SU-DHL-6 (cell line): Measurements from ENCODE around the gene P2RX3.

Experiments used
- H2AFZ ChIP-seq: fragments of 200-600 bp; sonication (generic); 2 replicates; pipeline ENCODE4 v1.6.1; 2014; ENCODE audit warnings: low read depth, mild to moderate bottlenecking, moderate library complexity, mixed read lengths, antibody characterized with exemption, low read length; ENCODE audit not compliant: severe bottlenecking
- H3F3A ChIP-seq: fragments of 200-600 bp; shearing (Covaris generic); 2 replicates; pipeline ENCODE4 v1.6.0; 2016; ENCODE audit warnings: antibody characterized with exemption, mild to moderate bottlenecking; ENCODE audit not compliant: insufficient read depth
- H3K27ac ChIP-seq: fragments of 200-600 bp; sonication (generic); 2 replicates; pipeline ENCODE4 v1.5.1; 2016; ENCODE audit warnings: low read depth, mild to moderate bottlenecking, low read length, moderate library complexity, mixed read lengths
- H3K27me3 ChIP-seq: fragments of 200-600 bp; sonication (generic), shearing (Covaris generic); 2 replicates; pipeline ENCODE4 v1.6.0; 2014; ENCODE audit warnings: mild to moderate bottlenecking, low read length
- H3K36me3 ChIP-seq: fragments of 200-600 bp; sonication (generic); 2 replicates; pipeline ENCODE4 v1.6.1; 2014; ENCODE audit warnings: mild to moderate bottlenecking, low read length, mixed read lengths
- H3K4me2 ChIP-seq: fragments of 300-600, 200-600 bp; shearing (Covaris generic), sonication (generic); 2 replicates; pipeline ENCODE4 v1.6.0; 2014; ENCODE audit warnings: low read length, low read depth, mild to moderate bottlenecking; ENCODE audit not compliant: poor library complexity, severe bottlenecking
- H3K4me3 ChIP-seq: fragments of 200-600 bp; sonication (generic); 2 replicates; pipeline ENCODE4 v1.5.1; 2014; ENCODE audit warnings: antibody characterized with exemption, low read length, mild to moderate bottlenecking, mixed read lengths; ENCODE audit not compliant: insufficient read depth, poor library complexity, severe bottlenecking
- H3K79me2 ChIP-seq: fragments of 200-600 bp; sonication (generic); 2 replicates; pipeline ENCODE4 v1.6.1; 2014; ENCODE audit warnings: mild to moderate bottlenecking, low read length, moderate library complexity; ENCODE audit not compliant: insufficient read depth
- H3K9ac ChIP-seq: fragments of 200-600 bp; sonication (generic); 2 replicates; pipeline ENCODE4 v1.7.0; 2014; ENCODE audit warnings: mild to moderate bottlenecking, low read length
- H3K9me2 ChIP-seq: fragments of 200-600 bp; sonication (generic); replicated peaks from 2 replicates; pipeline ENCODE4 v1.6.1; 2014; ENCODE audit warnings: low read length; ENCODE audit not compliant: insufficient read depth
- H3K9me3 ChIP-seq: fragments of 200-600 bp; sonication (generic); 2 replicates; pipeline ENCODE4 v1.6.1; 2014; ENCODE audit warnings: low read length, mixed read lengths; ENCODE audit not compliant: insufficient read depth
- H4K20me1 ChIP-seq: fragments of 200-600 bp; sonication (generic); 2 replicates; pipeline ENCODE4 v1.6.1; 2014; ENCODE audit warnings: low read depth, mild to moderate bottlenecking, antibody characterized with exemption, low read length, moderate library complexity, mixed read lengths
- EZH2phosphoT487 ChIP-seq: fragments of 200-600 bp; sonication (generic), shearing (Covaris generic); conservative IDR thresholded peaks from 2 replicates; pipeline ENCODE4 v1.6.1; 2018; ENCODE audit warnings: mild to moderate bottlenecking, antibody characterized with exemption, low read length, moderate library complexity, mixed read lengths
- TF ChIP-seq, protein P1 (sequence below): fragments of 200-600 bp; sonication (generic); IDR thresholded peaks from one replicate; pipeline ENCODE4 v1.5.1; 2017; ENCODE audit warnings: antibody characterized with exemption, mild to moderate bottlenecking, low read length, moderate library complexity; ENCODE audit not compliant: insufficient read depth, poor library complexity, severe bottlenecking

P2RX3 gene

DNA sequence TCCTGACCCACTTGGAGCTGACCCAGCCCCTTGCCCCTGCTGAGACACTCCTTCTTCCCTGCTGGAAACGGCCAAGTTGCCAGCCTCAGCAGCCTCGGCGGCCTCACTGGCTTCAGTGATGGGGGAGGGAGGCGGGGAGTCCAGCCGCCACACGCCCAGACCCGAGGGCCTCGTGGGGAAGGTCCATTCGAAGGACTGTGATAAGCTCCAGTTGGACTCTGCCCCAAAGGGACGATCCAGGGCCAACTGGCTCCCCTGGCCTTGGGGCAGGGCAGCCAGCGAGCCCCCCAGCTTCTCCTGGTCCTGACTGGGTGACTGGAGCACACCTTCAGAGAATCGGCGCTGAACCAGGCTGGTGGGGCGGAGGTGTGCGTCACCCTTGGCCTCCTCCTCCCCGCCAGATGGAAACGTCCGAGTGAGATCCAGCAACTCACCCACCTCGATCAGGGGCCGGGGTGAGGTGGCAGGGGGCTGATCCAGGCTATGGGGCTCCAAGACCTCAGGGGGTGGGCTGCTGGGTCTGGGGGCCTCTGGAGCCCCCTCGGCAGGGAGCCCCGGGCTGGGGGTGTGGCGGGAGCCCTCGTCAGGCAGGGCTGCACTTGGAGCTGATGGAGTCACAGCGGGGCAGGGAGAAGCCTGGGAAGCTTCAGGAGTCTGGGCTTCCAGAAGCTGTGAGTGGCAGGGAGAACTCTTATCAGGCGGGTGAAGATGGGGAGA lies 24.9 kb upstream of the P2RX3 start:
- H3K9ac ChIP-seq: no peak overlapping the region
- H3K27ac ChIP-seq: no peak overlapping the region
- no peak overlapping the region for H3K4me3 ChIP-seq
- TF ChIP-seq, protein P1, sequence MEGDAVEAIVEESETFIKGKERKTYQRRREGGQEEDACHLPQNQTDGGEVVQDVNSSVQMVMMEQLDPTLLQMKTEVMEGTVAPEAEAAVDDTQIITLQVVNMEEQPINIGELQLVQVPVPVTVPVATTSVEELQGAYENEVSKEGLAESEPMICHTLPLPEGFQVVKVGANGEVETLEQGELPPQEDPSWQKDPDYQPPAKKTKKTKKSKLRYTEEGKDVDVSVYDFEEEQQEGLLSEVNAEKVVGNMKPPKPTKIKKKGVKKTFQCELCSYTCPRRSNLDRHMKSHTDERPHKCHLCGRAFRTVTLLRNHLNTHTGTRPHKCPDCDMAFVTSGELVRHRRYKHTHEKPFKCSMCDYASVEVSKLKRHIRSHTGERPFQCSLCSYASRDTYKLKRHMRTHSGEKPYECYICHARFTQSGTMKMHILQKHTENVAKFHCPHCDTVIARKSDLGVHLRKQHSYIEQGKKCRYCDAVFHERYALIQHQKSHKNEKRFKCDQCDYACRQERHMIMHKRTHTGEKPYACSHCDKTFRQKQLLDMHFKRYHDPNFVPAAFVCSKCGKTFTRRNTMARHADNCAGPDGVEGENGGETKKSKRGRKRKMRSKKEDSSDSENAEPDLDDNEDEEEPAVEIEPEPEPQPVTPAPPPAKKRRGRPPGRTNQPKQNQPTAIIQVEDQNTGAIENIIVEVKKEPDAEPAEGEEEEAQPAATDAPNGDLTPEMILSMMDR: no peak
- TF ChIP-seq EZH2phosphoT487: no peak
- no peaks in the 10 kb centered on the region for H4K20me1 ChIP-seq
- no peak overlapping the region for H2AFZ ChIP-seq
- H3F3A ChIP-seq: no peaks in the 10 kb centered on the region
- no peaks in the 10 kb centered on the region for H3K9me3 ChIP-seq
- H3K27me3 ChIP-seq: no peaks in the 10 kb centered on the region
- no peaks in the 10 kb centered on the region for H3K36me3 ChIP-seq
- no peaks in the 10 kb centered on the region for H3K79me2 ChIP-seq
- no peak overlapping the region for H3K4me2 ChIP-seq
- no peaks in the 10 kb centered on the region for H3K9me2 ChIP-seq

DNA sequence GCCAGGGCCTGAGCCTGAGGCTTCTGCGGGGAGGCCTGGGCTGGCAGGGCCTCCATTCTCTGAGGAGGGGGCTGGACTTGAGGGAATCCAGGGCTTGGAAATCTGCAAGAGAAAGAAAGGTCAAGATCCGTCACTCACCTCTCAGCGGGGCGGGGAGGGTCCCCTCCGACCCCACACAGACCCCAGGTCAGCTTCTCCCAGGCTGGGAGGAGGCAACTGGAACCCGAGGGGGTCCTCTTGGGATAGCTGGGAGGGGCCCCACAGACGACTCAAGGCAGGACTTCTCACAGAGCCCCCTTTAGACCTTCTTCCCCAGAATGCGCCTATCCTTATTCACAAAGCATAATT lies 24.4 kb upstream of the P2RX3 start:
- H3F3A ChIP-seq: no peaks in the 10 kb centered on the region
- no peak overlapping the region for H3K4me2 ChIP-seq
- no peak overlapping the region for H3K27ac ChIP-seq
- H3K4me3 ChIP-seq: no peak overlapping the region
- H3K9ac ChIP-seq: no peak overlapping the region
- no peaks in the 10 kb centered on the region for H3K9me3 ChIP-seq
- H3K9me2 ChIP-seq: no peaks in the 10 kb centered on the region
- H4K20me1 ChIP-seq: no peaks in the 10 kb centered on the region
- no peak for TF ChIP-seq EZH2phosphoT487
- TF ChIP-seq, protein P1: no peak
- no peaks in the 10 kb centered on the region for H3K79me2 ChIP-seq
- no peaks in the 10 kb centered on the region for H3K36me3 ChIP-seq
- no peaks in the 10 kb centered on the region for H3K27me3 ChIP-seq
- no peak overlapping the region for H2AFZ ChIP-seq

DNA sequence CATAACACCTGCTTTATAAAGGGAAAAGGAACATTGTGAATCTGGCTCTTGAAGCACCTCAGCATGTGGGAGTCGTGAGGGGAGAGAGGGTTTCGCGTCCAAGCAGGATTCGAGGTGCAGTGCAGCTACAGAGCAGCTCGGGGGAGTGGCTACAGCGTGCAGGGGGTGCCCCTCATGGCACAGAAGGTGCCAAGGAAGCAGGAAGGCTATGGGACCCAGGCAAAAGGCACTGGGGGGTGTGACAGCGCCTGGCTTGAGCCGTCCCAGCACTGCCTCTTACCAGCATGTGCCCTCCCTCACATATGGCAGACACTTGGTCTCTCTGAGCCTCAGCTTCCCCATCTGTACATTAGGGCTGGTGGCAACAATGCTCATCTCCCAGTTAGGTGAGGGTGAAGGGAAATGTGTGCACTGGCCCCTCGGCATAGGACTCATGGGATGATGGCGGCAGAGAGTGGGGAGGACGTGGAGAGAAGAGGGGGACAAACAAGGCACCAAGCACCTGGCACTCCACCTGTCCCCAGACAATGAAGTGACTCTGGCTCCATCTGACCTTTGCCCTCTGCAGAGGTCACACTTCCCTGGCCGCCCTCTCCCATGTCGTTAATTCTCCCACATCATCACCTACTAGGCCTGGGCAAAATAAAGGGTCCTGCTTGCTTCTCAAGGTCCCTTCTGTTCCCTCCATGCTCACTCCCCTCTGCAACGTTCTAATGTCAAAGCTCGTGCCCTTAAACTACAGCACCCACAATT lies 23.8 kb upstream of the P2RX3 start:
- Histone ChIP-seq H3K27ac (no peak overlapping the region), H3K36me3 (no peaks in the 10 kb centered on the region), H3K79me2 (no peaks in the 10 kb centered on the region), H4K20me1 (no peaks in the 10 kb centered on the region), H3K9me3 (no peaks in the 10 kb centered on the region), H3K27me3 (no peaks in the 10 kb centered on the region), H2AFZ (no peak overlapping the region), H3F3A (no peaks in the 10 kb centered on the region), H3K9me2 (no peaks in the 10 kb centered on the region), H3K4me2 (no peak overlapping the region), H3K4me3 (no peak overlapping the region), H3K9ac (no peak overlapping the region)
- TF ChIP-seq, protein P1: no peak
- TF ChIP-seq EZH2phosphoT487: no peak
